Esophagus muscularis mucosa (tissue), 4 donors: ENCODE results near the gene KDM5A.

Experiments used
- EP300 ChIP-seq: sonication (generic); formaldehyde crosslinking; IDR thresholded peaks from one replicate; pipeline ENCODE4 v1.6.1; 2017; ENCODE audit warnings: antibody characterized with exemption
- POLR2A ChIP-seq: fragments of 450-650 bp; IDR thresholded peaks from one replicate; pipeline ENCODE4 v1.6.1; 2017; ENCODE audit warnings: antibody characterized with exemption, moderate library complexity, mild to moderate bottlenecking, low read depth
- POLR2AphosphoS5 ChIP-seq, 2 donors: sonication (generic); formaldehyde crosslinking; IDR thresholded peaks; one replicate each; pipeline ENCODE4 v1.6.1; 2017; ENCODE audit warnings: antibody characterized with exemption in 2 of 2
- TF ChIP-seq, protein P1 (sequence below), 3 experiments: fragments of 200-600 bp in 2 of 3; fragments of 450-650 bp in 1 of 3; sonication (generic) in 2 of 3; IDR thresholded peaks; one replicate each; pipeline ENCODE4 v1.5.1; 2017 to 2019; ENCODE audit warnings: antibody characterized with exemption in 3 of 3, mild to moderate bottlenecking in 2 of 3, moderate library complexity in 1 of 3

DNA sequence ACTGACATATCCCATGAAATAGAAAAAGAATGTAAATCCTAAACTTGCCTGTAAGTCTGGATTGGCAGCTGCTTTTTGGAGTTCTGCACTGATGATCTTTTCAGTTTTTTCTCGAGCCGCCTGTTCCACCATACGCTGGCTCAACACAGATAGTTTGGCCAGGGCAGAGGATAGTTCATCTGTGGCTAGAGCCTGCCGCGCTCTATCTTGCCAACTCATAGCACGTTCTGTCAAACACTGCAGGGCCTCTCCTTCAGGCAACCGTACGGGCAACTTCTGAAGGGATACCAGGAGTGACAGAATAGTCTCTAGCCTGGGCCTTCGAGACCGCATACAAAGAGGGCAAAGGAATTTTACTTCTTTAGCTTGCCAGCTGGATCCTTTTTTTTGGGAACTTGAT is 81.7 kb downstream of the KDM5A start:
- TF ChIP-seq, protein P1, sequence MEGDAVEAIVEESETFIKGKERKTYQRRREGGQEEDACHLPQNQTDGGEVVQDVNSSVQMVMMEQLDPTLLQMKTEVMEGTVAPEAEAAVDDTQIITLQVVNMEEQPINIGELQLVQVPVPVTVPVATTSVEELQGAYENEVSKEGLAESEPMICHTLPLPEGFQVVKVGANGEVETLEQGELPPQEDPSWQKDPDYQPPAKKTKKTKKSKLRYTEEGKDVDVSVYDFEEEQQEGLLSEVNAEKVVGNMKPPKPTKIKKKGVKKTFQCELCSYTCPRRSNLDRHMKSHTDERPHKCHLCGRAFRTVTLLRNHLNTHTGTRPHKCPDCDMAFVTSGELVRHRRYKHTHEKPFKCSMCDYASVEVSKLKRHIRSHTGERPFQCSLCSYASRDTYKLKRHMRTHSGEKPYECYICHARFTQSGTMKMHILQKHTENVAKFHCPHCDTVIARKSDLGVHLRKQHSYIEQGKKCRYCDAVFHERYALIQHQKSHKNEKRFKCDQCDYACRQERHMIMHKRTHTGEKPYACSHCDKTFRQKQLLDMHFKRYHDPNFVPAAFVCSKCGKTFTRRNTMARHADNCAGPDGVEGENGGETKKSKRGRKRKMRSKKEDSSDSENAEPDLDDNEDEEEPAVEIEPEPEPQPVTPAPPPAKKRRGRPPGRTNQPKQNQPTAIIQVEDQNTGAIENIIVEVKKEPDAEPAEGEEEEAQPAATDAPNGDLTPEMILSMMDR (IDR thresholded peaks at IDR 0.05) = no peak
- TF ChIP-seq POLR2AphosphoS5 (IDR thresholded peaks at IDR 0.05) (no peak), EP300 (no peak), POLR2A (no peak)
